Naive thymus-derived CD4-positive, alpha-beta T cell (primary cell): ENCODE measurements around the gene ZFP2. TPM values are rescaled to one million over a fixed set of nuclear protein-coding genes. Genes with fewer than 3 reads are reported as not detected.

Experiments used
- ATAC-seq: fragments of 150-1000 bp; cut with Tn5 transposase; 2 replicates; pipeline ENCODE4 v1.10.0; 2021; ENCODE audit warnings: mild to moderate bottlenecking, moderate library complexity
- CTCF ChIA-PET: fragments of 350-600 bp; sonication (Branson Sonifier 250); formaldehyde crosslinking; loops from one replicate; lab custom pipeline; 2021; ENCODE audit warnings: antibody characterized with exemption; lab: Charles Lee
- POLR2A ChIA-PET: fragments of 350-600 bp; sonication (Branson Sonifier 250); formaldehyde crosslinking; loops from one replicate; lab custom pipeline; 2021; ENCODE audit warnings: antibody characterized with exemption, inconsistent platforms; lab: Charles Lee
- DNase-seq, 9 donors: peaks; one replicate each; pipeline versions ENCODE4 v3.0.0 to v3.0.0-alpha.2; 2020 to 2022; ENCODE audit warnings: mixed read lengths in 1 of 9
- H3K27ac ChIP-seq: one replicate; pipeline ENCODE4 v1.7.0; 2013; ENCODE audit warnings: mild to moderate bottlenecking, low read depth, low read length, moderate library complexity
- H3K27me3 ChIP-seq, 2 donors: one replicate each; pipeline ENCODE4 v1.7.0; 2013; ENCODE audit warnings: low read length in 2 of 2, mild to moderate bottlenecking in 2 of 2, moderate library complexity in 2 of 2; ENCODE audit not compliant: control insufficient read depth in 2 of 2, insufficient read depth in 2 of 2
- H3K36me3 ChIP-seq, 3 experiments: 1 replicate in 2 of 3; 2 replicates in 1 of 3; pipeline ENCODE4 v1.7.0; 2013; ENCODE audit warnings: low read length in 3 of 3, mild to moderate bottlenecking in 3 of 3, moderate library complexity in 1 of 3; ENCODE audit not compliant: insufficient read depth in 3 of 3, control insufficient read depth in 2 of 3
- H3K4me1 ChIP-seq, 2 donors: one replicate each; pipeline ENCODE4 v1.7.0; 2013; ENCODE audit warnings: low read length in 2 of 2, mild to moderate bottlenecking in 2 of 2, moderate library complexity in 1 of 2; ENCODE audit not compliant: control insufficient read depth in 2 of 2, insufficient read depth in 2 of 2
- H3K4me3 ChIP-seq: 2 replicates; pipeline ENCODE4 v1.7.0; 2013; ENCODE audit warnings: mild to moderate bottlenecking, low read length
- H3K9me3 ChIP-seq, 3 experiments: 1 replicate in 2 of 3; 2 replicates in 1 of 3; pipeline ENCODE4 v1.7.0; 2013; ENCODE audit warnings: low read length in 3 of 3; ENCODE audit not compliant: control insufficient read depth in 2 of 3
- H3K27ac Mint-ChIP-seq, 9 donors: one replicate each; pipeline ENCODE4 v1.8.0; 2020 to 2022; ENCODE audit warnings: mixed read lengths in 9 of 9, mild to moderate bottlenecking in 8 of 9, moderate library complexity in 5 of 9, inconsistent platforms in 2 of 9
- H3K27me3 Mint-ChIP-seq, 5 donors: one replicate each; pipeline ENCODE4 v1.8.0; 2021 to 2022; ENCODE audit warnings: mixed read lengths in 5 of 5, mild to moderate bottlenecking in 1 of 5
- H3K36me3 Mint-ChIP-seq, 5 donors: one replicate each; pipeline ENCODE4 v1.8.0; 2020 to 2022; ENCODE audit warnings: mixed read lengths in 5 of 5, mild to moderate bottlenecking in 3 of 5, inconsistent platforms in 1 of 5
- H3K4me1 Mint-ChIP-seq, 7 donors: one replicate each; pipeline ENCODE4 v1.8.0; 2020 to 2022; ENCODE audit warnings: mixed read lengths in 7 of 7, mild to moderate bottlenecking in 3 of 7, inconsistent platforms in 1 of 7
- H3K4me3 Mint-ChIP-seq, 10 donors: one replicate each; pipeline ENCODE4 v1.8.0; 2020 to 2022; ENCODE audit warnings: mild to moderate bottlenecking in 10 of 10, mixed read lengths in 10 of 10, moderate library complexity in 6 of 10, inconsistent platforms in 2 of 10
- H3K9me3 Mint-ChIP-seq, 11 donors: one replicate each; pipeline ENCODE4 v1.8.0; 2020 to 2022; ENCODE audit warnings: mixed read lengths in 11 of 11, mild to moderate bottlenecking in 4 of 11, inconsistent platforms in 1 of 11, moderate library complexity in 1 of 11
- intact Hi-C, 2 donors: fragments of 100-400 bp; cut with micrococcal nuclease; formaldehyde crosslinking; loops; one replicate each; pipeline ENCODE4 v1.15.1; 2023
- polyA plus RNA-seq, 2 donors: library from polyadenylated mRNA; unstranded; fragments of 300-500 nt; fragmentation: Illumina TruSeq; gene quantifications; one replicate each; pipeline ENCODE4 v1.2.3, GENCODE V29; 2021
- total RNA-seq, 6 experiments: library from RNA in 5 of 6; stranded (reverse) in 5 of 6; gene quantifications; 1 replicate in 5 of 6; 2 replicates in 1 of 6; pipeline ENCODE4 v1.2.3 and lab custom pipeline; 2021 to 2026

Gene ZFP2
- total and polyA plus RNA-seq, 7 experiments from 2014 or later = 0.17 to 3.2 (median 0.82) TPM

GRCh38 chr5:178941361-178941760 lies 45.6 kb downstream of the ZFP2 start:
- peaks cover 0 to 88% (median 10%) of the 10 kb centered on the region in 3 experiments for H3K9me3 ChIP-seq
- ChIA-PET POLR2A (no interaction called here), CTCF (no interaction called here)
- Mint-ChIP-seq H3K9me3 (peaks cover 34 to 97% (median 81%) of the 10 kb centered on the region in 11 donors), H3K4me1 (no peaks in the 10 kb centered on the region), H3K27me3 (peaks cover 3 to 50% (median 34%) of the 10 kb centered on the region in 5 donors), H3K27ac (no peak overlapping the region), H3K4me3 (peak overlapping the region in 1 of 10 donors; percentile 20), H3K36me3 (peaks cover 11 to 53% (median 21%) of the 10 kb centered on the region in 5 donors)
- no peaks in the 10 kb centered on the region for H3K4me1 ChIP-seq
- no peak overlapping the region for H3K4me3 ChIP-seq
- no peak for ATAC-seq
- peaks cover 0 to 3% of the 10 kb centered on the region in 2 donors for H3K27me3 ChIP-seq
- no peak for DNase-seq
- no peak overlapping the region for H3K27ac ChIP-seq
- peaks cover 0 to 5% (median 0%) of the 10 kb centered on the region in 3 experiments for H3K36me3 ChIP-seq
- intact Hi-C loops = no loop called here

GRCh38 chr5:178965465-178966055 lies 69.8 kb downstream of the ZFP2 start:
- Histone ChIP-seq H3K9me3 (peaks cover 0 to 76% (median 0%) of the 10 kb centered on the region in 3 experiments), H3K27ac (no peak overlapping the region), H3K27me3 (no peaks in the 10 kb centered on the region), H3K4me3 (no peak overlapping the region), H3K4me1 (no peaks in the 10 kb centered on the region), H3K36me3 (no peaks in the 10 kb centered on the region)
- H3K36me3 Mint-ChIP-seq = peaks cover 9 to 58% (median 31%) of the 10 kb centered on the region in 5 donors
- H3K27ac Mint-ChIP-seq = no peak overlapping the region
- peaks cover 0 to 15% (median 5%) of the 10 kb centered on the region in 5 donors for H3K27me3 Mint-ChIP-seq
- no peak overlapping the region for H3K4me3 Mint-ChIP-seq
- ChIA-PET CTCF (no interaction called here), POLR2A (no interaction called here)
- H3K4me1 Mint-ChIP-seq = no peaks in the 10 kb centered on the region
- intact Hi-C loops = no loop called here
- H3K9me3 Mint-ChIP-seq = peaks cover 26 to 95% (median 78%) of the 10 kb centered on the region in 11 donors
- ATAC-seq (no peak), DNase-seq (no peak)

GRCh38 chr5:178981381-178981780 lies 85.7 kb downstream of the ZFP2 start:
- peaks cover 0 to 22% (median 4%) of the 10 kb centered on the region in 5 donors for H3K36me3 Mint-ChIP-seq
- Histone ChIP-seq H3K4me1 (no peaks in the 10 kb centered on the region), H3K4me3 (no peak overlapping the region), H3K27me3 (peaks cover 0 to 4% of the 10 kb centered on the region in 2 donors), H3K27ac (no peak overlapping the region), H3K36me3 (no peaks in the 10 kb centered on the region), H3K9me3 (peaks cover 0 to 39% (median 0%) of the 10 kb centered on the region in 3 experiments)
- DNase-seq (no peak), ATAC-seq (no peak)
- H3K9me3 Mint-ChIP-seq = peaks cover 18 to 84% (median 36%) of the 10 kb centered on the region in 11 donors
- peaks cover 0 to 20% (median 0%) of the 10 kb centered on the region in 5 donors for H3K27me3 Mint-ChIP-seq
- ChIA-PET CTCF (no interaction called here), POLR2A (no interaction called here)
- no peak overlapping the region for H3K27ac Mint-ChIP-seq
- H3K4me1 Mint-ChIP-seq = no peaks in the 10 kb centered on the region
- intact Hi-C loops = no loop called here
- H3K4me3 Mint-ChIP-seq = no peak overlapping the region

Other genes starting within 250 kb of the ZFP2 start
- 10 to 100 TPM; 11.4 to 20.6 (median 14.2) TPM for gene ZNF354A, start 165.3 kb upstream of the ZFP2 start, total RNA-seq
- gene ZNF354A, start 165.3 kb upstream of the ZFP2 start, polyA plus RNA-seq = 10 to 100 TPM; 11.6 to 14.4 TPM
- 10 to 100 TPM; 12.3 to 36.7 (median 14.4) TPM for gene ZNF354B, start 36.0 kb upstream of the ZFP2 start, total RNA-seq
- gene ZNF354B, start 36.0 kb upstream of the ZFP2 start, polyA plus RNA-seq = 1 to 10 TPM; 5.8 to 6.2 TPM
- gene ZNF454, start 45.3 kb downstream of the ZFP2 start, total RNA-seq = under 1 TPM in 2 of 5 experiments, not detected in 3; 0.32 to 0.35 TPM
- not detected for gene ZNF454, start 45.3 kb downstream of the ZFP2 start, polyA plus RNA-seq
- not detected for gene GRM6, start 99.4 kb downstream of the ZFP2 start, total RNA-seq
- gene GRM6, start 99.4 kb downstream of the ZFP2 start, polyA plus RNA-seq = not detected
- gene ZNF879, start 127.9 kb downstream of the ZFP2 start, total RNA-seq = 10 to 100 TPM in 2 of 5 experiments, 1 to 10 TPM in 3; 4.2 to 20.0 (median 7.9) TPM
- gene ZNF879, start 127.9 kb downstream of the ZFP2 start, polyA plus RNA-seq = 1 to 10 TPM; 6.1 to 6.3 TPM
- gene ZNF354C, start 164.5 kb downstream of the ZFP2 start, total RNA-seq = 10 to 100 TPM in 2 of 5 experiments, 1 to 10 TPM in 3; 3.8 to 12.3 (median 5.2) TPM
- gene ZNF354C, start 164.5 kb downstream of the ZFP2 start, polyA plus RNA-seq = 1 to 10 TPM in 1 of 2 donors, under 1 TPM in 1; 0.97 to 1.4 TPM